Stimulated activated naive CD8-positive, alpha-beta T cell treated with anti-CD3 and anti-CD28 coated beads, Interleukin-15, amount 100 ng/mL, for 72 hours (primary cell): ENCODE results near the gene PFAS.
"Not testable (repeated sequence)": the region's sequence is repeated elsewhere in the genome, so short reads cannot be mapped to it uniquely, and the experiment has no call there.

Source experiments
- ATAC-seq: fragments of 150-1000 bp; cut with Tn5 transposase; 2 replicates; pipeline ENCODE4 v1.10.0; 2021; ENCODE audit warnings: mild to moderate bottlenecking, moderate library complexity
- DNase-seq, 2 donors: peaks; one replicate each; pipeline ENCODE4 v3.0.0; 2021 to 2022
- H3K27ac Mint-ChIP-seq, 2 donors: one replicate each; pipeline ENCODE4 v1.8.0; 2022; ENCODE audit warnings: mild to moderate bottlenecking in 2 of 2, mixed read lengths in 2 of 2, moderate library complexity in 2 of 2
- H3K27me3 Mint-ChIP-seq: one replicate; pipeline ENCODE4 v1.8.0; 2022; ENCODE audit warnings: mixed read lengths
- H3K4me1 Mint-ChIP-seq: one replicate; pipeline ENCODE4 v1.8.0; 2022; ENCODE audit warnings: mild to moderate bottlenecking, mixed read lengths
- H3K4me3 Mint-ChIP-seq, 2 donors: one replicate each; pipeline ENCODE4 v1.8.0; 2022; ENCODE audit warnings: mild to moderate bottlenecking in 2 of 2, mixed read lengths in 2 of 2, moderate library complexity in 1 of 2
- H3K9me3 Mint-ChIP-seq, 2 donors: one replicate each; pipeline ENCODE4 v1.8.0; 2022; ENCODE audit warnings: mixed read lengths in 2 of 2

Gene PFAS

DNA sequence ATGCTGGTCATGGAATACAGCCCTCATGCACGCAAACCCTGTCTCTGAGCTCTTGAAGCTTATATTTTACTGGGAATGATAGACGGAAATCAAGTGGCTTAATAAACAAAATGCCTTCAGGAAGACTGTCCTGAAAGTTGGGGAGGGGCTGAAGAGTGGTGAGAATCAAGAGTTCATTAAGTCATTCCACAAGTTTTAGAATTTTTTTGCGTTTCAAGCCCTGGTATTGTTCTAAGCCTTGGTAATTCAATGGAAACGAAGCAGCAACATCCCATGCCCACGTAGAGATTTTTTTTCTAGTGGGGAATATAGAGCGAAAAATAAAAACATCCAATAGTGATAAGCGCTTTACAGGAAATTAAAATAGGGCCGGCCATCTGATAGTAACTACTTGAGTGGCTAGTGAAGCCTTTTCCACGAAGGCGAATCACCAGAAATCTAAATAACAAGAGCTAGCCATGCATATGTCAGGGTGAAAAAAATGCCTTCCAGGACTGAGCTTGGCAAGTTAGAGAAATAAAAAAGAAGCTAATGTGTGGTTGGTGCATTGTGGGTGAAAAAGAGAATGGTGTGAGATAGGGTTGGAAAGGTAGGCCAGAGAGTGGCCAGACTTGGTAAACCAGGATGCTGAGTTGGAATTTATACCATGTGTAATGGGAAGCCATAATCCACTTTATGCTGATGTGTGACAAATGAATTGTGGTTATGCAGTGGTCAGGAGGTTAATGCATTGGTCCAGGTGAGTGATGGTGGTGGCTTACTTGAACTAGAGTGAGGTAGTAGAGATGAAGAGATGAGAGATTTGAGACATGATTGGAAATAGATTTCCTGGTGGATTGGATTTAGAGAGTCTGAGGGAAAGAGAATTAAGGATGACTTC lies 772 bp downstream of the PFAS start:
- H3K4me1 Mint-ChIP-seq, result peaks cover 34% of the 10 kb centered on the region
- H3K27me3 Mint-ChIP-seq, result no peaks in the 10 kb centered on the region
- no peaks in the 10 kb centered on the region for H3K9me3 Mint-ChIP-seq
- peak overlapping the region; percentile 99 to 100 for H3K27ac Mint-ChIP-seq
- DNase-seq (no peak), ATAC-seq (no peak)
- H3K4me3 Mint-ChIP-seq, result peak overlapping the region; percentile 95 to 99

DNA sequence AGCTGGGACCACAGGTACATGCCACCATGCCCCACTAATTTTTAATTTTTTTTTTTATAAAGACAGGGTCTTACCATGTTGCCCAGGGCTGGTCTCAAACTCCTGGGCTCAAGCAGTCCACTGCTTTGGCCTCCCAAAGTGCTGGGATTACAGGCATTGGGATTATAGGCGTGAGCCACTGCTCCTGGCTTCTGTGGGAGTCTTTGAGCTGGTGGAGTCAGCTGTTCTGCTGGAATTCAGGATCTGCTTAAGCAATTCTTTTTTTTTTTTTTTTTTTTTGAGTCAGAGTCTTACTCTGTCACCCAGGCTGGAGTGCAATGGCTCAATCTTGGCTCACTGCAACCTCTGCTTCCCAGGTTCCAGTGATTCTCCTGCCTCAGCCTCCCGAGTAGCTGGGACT lies 2.3 kb downstream of the PFAS start:
- H3K4me3 Mint-ChIP-seq, DNase-seq, ATAC-seq, H3K27me3 Mint-ChIP-seq, H3K27ac Mint-ChIP-seq, H3K9me3 Mint-ChIP-seq: not testable (repeated sequence)
- H3K4me1 Mint-ChIP-seq, result peaks cover 20% of the 10 kb centered on the region

DNA sequence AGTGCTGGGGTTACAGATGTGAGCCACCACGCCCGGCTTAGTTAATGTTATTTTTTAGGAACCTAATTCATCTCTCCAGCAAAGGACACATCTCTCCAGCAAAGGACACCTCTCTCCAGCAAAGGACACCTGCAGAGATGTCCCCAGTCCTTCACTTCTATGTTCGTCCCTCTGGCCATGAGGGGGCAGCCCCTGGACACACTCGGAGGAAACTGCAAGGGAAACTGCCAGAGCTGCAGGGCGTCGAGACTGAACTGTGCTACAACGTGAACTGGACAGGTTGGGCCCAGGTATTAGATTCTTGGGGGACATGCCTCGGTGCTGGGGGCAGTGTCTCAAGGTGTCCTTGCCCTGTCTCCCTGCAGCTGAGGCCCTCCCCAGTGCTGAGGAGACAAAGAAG lies 4.7 kb downstream of the PFAS start:
- ATAC-seq (no peak), DNase-seq (no peak)
- Mint-ChIP-seq H3K27me3 (no peaks in the 10 kb centered on the region), H3K27ac (no peak overlapping the region), H3K4me3 (no peak overlapping the region), H3K9me3 (no peaks in the 10 kb centered on the region), H3K4me1 (peaks cover 17% of the 10 kb centered on the region)

DNA sequence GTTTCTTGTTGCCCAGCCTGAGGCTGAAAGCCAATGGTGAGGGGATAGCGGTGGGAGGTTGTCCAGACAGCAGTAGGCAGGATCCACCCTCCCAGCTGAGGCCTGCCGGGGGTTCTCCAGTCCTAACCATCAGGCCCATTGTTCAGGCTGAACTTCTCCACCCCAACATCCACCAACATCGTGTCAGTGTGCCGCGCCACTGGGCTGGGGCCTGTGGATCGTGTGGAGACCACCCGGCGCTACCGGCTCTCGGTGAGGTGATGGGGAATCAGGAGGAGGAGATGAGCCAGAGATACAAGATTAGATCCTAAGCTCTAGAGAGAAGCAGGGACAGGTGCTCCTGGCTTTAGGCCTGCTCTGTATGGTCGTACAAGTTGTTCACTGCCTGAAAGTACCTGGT lies 5.8 kb downstream of the PFAS start:
- Mint-ChIP-seq H3K4me1 (peaks cover 10% of the 10 kb centered on the region), H3K27me3 (no peaks in the 10 kb centered on the region), H3K4me3 (no peak overlapping the region), H3K27ac (peak overlapping the region in 1 of 2 donors; percentile 16), H3K9me3 (no peaks in the 10 kb centered on the region)
- no peak for DNase-seq
- no peak for ATAC-seq

DNA sequence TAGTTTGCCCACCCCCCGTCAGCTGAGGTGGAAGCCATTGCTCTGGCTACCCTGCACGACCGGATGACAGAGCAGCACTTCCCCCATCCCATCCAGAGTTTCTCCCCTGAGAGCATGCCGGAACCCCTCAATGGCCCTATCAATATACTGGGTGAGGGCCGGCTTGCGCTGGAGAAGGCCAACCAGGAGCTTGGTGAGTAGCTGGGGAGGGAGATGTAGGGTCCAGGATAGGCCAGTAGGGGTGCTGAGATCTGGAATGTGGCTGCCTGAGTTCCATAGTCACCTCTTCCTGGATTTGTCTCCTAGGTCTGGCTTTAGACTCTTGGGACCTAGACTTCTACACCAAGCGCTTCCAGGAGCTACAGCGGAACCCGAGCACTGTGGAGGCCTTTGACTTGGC lies 6.4 kb downstream of the PFAS start:
- H3K27ac Mint-ChIP-seq, result no peak overlapping the region
- H3K9me3 Mint-ChIP-seq, result no peaks in the 10 kb centered on the region
- ATAC-seq (no peak), DNase-seq (no peak)
- no peak overlapping the region for H3K4me3 Mint-ChIP-seq
- H3K4me1 Mint-ChIP-seq, result peaks cover 4% of the 10 kb centered on the region
- no peaks in the 10 kb centered on the region for H3K27me3 Mint-ChIP-seq

DNA sequence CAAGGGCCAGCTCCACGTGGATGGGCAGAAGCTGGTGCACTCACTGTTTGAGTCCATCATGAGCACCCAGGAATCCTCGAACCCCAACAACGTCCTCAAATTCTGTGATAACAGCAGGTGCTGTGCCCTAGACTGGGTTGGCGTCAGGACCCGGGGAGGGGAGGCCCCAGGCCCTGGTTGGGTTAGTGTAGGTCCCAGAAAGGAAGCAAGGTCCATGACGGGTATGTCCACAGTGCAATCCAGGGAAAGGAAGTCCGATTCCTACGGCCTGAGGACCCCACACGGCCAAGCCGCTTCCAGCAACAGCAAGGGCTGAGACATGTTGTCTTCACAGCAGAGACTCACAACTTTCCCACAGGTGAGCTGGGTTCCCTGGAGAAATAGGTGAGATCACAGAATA lies 7.2 kb downstream of the PFAS start:
- no peaks in the 10 kb centered on the region for H3K4me1 Mint-ChIP-seq
- DNase-seq (no peak), ATAC-seq (no peak)
- H3K27me3 Mint-ChIP-seq, result no peaks in the 10 kb centered on the region
- H3K27ac Mint-ChIP-seq, result no peak overlapping the region
- H3K9me3 Mint-ChIP-seq, result no peaks in the 10 kb centered on the region
- no peak overlapping the region for H3K4me3 Mint-ChIP-seq

DNA sequence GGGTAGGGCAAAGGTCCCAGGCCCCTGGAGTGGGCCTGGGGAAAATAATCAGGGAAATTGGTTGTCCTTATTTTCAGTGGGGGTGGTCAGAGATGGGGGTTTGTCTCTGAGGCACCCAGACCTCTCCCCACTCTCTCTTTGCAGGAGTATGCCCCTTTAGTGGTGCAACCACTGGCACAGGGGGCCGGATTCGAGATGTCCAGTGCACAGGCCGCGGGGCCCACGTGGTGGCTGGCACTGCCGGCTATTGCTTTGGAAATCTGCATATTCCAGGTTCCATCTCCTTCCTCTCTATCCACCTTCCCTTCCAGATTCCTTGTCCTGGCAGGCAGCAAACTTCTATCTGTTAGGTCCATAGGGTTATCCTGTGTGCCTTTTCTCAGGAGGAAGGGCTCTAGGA lies 7.6 kb downstream of the PFAS start:
- Mint-ChIP-seq H3K4me3 (no peak overlapping the region), H3K27ac (no peak overlapping the region), H3K27me3 (no peaks in the 10 kb centered on the region), H3K4me1 (no peaks in the 10 kb centered on the region), H3K9me3 (no peaks in the 10 kb centered on the region)
- no peak for DNase-seq
- no peak for ATAC-seq

DNA sequence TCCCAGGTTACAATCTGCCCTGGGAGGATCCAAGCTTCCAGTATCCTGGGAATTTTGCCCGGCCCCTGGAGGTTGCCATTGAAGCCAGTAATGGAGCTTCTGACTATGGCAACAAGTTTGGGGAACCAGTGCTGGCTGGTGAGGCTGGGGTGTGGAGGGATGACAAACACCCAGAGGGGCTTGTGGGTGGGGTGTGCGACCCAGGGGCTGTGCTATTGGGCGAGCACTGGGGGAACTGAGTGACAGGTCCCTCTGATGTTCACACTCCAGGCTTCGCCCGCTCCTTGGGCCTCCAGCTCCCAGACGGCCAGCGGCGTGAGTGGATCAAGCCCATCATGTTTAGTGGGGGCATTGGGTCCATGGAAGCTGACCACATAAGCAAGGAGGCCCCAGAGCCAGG lies 8.7 kb downstream of the PFAS start:
- Mint-ChIP-seq H3K27ac (peak overlapping the region in 1 of 2 donors; percentile 76), H3K27me3 (no peaks in the 10 kb centered on the region), H3K4me3 (no peak overlapping the region), H3K9me3 (no peaks in the 10 kb centered on the region), H3K4me1 (no peaks in the 10 kb centered on the region)
- ATAC-seq (no peak), DNase-seq (no peak)

DNA sequence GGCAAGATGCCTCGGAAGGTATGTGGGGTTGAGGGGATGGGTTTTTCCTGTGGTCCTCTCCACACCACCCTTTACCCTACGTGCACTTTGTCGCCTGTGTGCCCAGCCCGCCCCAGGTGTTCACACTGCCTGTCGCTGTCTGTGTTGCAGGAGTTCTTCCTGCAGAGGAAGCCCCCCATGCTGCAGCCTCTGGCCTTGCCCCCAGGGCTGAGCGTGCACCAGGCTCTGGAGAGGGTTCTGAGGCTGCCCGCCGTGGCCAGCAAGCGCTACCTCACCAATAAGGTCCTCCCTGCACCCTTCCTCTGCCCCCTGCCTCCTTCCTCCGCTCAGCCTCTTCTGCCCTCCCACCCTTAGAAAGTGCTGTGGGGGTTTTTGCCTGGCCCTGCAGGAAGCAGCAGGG lies 15.2 kb downstream of the PFAS start:
- Mint-ChIP-seq H3K4me1 (no peaks in the 10 kb centered on the region), H3K27me3 (no peaks in the 10 kb centered on the region), H3K4me3 (no peak overlapping the region), H3K9me3 (no peaks in the 10 kb centered on the region), H3K27ac (no peak overlapping the region)
- DNase-seq (no peak), ATAC-seq (no peak)

DNA sequence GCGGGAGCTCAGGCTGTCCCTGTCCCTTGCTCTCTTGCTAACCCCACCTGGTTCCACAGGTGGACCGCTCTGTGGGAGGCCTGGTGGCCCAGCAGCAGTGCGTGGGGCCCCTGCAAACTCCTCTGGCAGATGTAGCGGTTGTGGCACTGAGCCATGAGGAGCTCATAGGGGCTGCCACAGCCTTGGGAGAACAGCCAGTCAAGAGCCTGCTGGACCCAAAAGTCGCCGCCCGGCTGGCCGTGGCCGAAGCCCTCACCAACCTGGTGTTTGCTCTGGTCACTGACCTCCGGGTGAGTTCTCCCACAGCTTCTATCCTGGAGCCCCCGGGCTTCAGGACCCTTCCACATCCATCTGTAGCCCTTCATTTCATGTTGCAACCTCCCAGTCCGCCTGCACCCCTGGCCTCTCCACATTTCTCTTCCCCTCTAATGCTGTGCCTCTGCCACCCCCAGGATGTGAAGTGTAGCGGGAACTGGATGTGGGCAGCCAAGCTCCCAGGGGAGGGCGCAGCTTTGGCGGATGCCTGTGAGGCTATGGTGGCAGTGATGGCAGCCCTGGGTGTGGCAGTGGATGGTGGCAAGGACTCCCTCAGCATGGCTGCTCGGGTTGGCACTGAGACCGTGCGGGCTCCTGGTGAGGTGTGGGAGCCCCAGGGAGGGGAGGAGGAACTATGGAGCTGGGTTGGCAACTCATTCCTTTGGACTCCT lies 15.9 kb downstream of the PFAS start:
- DNase-seq, result no peak
- no peaks in the 10 kb centered on the region for H3K9me3 Mint-ChIP-seq
- no peak overlapping the region for H3K4me3 Mint-ChIP-seq
- peak overlapping the region in 1 of 2 donors; percentile 39 for H3K27ac Mint-ChIP-seq
- H3K4me1 Mint-ChIP-seq, result no peaks in the 10 kb centered on the region
- no peak for ATAC-seq
- no peaks in the 10 kb centered on the region for H3K27me3 Mint-ChIP-seq

DNA sequence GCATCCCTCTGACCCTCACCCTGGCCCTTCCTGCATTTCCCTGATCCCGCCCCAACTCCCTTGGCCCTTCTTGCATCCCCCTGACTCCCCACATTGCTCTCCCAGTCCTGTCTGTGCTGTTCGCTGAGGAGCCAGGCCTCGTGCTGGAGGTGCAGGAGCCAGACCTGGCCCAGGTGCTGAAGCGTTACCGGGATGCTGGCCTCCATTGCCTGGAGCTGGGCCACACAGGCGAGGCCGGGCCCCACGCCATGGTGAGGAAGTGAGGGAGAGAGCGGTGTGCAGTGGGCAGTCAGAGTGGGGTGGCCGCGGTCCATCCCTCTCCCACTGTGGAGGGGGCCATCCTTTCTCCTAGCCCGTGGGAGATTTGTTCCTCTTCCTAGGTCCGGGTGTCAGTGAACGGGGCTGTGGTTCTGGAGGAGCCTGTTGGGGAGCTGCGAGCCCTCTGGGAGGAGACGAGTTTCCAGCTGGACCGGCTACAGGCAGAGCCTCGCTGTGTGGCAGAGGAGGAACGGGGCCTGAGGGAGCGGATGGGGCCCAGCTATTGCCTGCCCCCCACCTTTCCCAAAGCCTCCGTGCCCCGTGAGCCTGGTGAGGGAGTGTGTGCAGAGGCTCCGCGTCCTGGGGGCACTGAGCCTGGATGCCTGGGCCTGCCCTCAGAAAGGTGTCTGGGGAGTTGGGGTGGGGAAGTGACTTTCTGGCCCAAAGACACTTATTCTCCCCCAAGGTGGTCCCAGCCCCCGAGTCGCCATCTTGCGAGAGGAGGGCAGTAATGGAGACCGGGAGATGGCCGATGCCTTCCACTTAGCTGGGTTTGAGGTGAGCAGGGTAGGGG lies 17.8 kb downstream of the PFAS start:
- Mint-ChIP-seq H3K4me1 (no peaks in the 10 kb centered on the region), H3K4me3 (no peak overlapping the region)

DNA sequence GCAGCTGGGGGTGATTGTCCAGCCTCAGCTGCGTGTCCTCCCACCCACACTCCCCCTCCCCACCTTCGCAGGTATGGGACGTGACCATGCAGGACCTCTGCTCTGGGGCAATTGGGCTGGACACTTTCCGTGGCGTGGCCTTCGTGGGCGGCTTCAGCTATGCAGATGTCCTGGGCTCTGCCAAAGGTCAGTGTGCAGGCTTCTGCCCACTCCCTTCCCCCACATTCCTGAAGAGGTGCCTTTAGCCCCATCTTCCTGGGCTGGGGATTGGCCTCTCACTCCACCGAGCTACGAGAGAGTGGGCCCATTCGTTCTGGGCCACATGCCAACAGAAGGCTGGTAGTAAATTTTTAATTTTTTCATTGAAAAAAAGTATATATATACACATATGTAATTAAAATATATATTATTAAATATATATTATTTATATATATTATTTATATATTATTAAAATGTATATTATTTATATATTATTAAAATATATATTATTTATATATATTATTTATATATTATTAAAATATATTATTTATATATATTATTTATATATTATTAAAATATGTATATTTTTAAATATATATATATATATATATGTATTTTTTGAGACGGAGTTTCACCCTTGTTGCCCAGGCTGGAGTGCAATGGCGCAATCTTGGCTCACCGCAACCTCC lies 18.5 kb downstream of the PFAS start:
- H3K9me3 Mint-ChIP-seq, result no peaks in the 10 kb centered on the region
- H3K27ac Mint-ChIP-seq, result no peak overlapping the region
- DNase-seq, result no peak
- H3K27me3 Mint-ChIP-seq, result no peaks in the 10 kb centered on the region
- H3K4me3 Mint-ChIP-seq, result no peak overlapping the region
- no peak for ATAC-seq
- H3K4me1 Mint-ChIP-seq, result no peaks in the 10 kb centered on the region

More for the DNA sequence above, 17.8 kb downstream of the PFAS start:
- Mint-ChIP-seq H3K27ac (peak overlapping the region in 1 of 2 donors; percentile 35), H3K27me3 (no peaks in the 10 kb centered on the region), H3K9me3 (no peaks in the 10 kb centered on the region)
- ATAC-seq (no peak), DNase-seq (no peak)

DNA sequence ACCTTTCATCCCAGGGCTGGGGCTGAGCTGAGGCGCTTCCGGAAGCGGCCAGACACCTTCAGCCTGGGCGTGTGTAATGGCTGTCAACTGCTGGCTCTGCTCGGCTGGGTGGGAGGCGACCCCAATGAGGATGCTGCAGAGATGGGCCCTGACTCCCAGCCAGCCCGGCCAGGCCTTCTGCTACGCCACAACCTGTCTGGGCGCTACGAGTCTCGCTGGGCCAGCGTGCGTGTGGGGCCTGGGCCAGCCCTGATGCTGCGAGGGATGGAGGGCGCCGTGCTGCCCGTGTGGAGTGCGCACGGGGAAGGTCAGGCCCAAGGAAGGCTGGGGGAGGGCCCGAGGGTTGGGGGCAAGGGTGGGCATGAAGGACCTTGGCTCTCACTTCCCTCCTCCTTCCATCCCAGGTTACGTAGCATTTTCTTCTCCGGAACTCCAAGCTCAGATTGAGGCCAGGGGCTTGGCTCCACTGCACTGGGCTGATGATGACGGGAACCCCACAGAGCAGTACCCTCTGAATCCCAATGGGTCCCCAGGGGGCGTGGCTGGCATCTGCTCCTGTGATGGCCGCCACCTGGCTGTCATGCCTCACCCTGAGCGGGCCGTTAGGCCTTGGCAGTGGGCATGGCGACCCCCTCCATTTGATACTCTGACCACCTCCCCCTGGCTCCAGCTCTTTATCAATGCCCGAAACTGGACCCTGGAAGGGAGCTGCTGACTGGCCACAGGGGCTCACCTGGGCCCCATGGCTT lies 19.6 kb downstream of the PFAS start:
- DNase-seq (no peak), ATAC-seq (no peak)
- Mint-ChIP-seq H3K9me3 (no peaks in the 10 kb centered on the region), H3K27me3 (no peaks in the 10 kb centered on the region), H3K4me1 (no peaks in the 10 kb centered on the region), H3K27ac (no peak overlapping the region), H3K4me3 (no peak overlapping the region)

DNA sequence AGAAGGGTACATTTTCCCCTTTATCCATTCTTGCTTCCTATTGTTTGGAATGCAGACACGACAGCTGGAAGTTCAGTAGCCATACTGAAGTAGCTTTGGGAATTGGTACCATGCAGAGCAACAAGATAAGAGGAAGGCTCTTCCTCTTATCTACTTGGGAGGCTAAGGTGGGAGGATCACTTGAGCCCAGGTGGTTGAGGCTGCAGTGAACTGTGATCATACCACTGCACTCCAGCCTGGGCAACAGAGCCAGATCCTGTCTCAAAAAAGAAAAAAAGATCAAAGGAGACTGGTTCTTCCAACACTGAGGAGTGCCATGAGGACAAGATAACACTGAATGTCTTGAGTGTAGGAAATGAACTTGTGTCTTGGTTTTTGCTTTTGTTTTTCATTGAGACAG lies 23.3 kb downstream of the PFAS start:
- ATAC-seq (no peak), DNase-seq (no peak)
- Mint-ChIP-seq H3K9me3 (no peaks in the 10 kb centered on the region), H3K27ac (no peak overlapping the region), H3K4me1 (no peaks in the 10 kb centered on the region), H3K4me3 (no peak overlapping the region), H3K27me3 (no peaks in the 10 kb centered on the region)
